ENCODE results near the gene URB1.

URB1 gene

GRCh38 chr21:32336711-32337110, 56.1 kb downstream of the URB1 start:
- no peak for DNase-seq

DNA sequence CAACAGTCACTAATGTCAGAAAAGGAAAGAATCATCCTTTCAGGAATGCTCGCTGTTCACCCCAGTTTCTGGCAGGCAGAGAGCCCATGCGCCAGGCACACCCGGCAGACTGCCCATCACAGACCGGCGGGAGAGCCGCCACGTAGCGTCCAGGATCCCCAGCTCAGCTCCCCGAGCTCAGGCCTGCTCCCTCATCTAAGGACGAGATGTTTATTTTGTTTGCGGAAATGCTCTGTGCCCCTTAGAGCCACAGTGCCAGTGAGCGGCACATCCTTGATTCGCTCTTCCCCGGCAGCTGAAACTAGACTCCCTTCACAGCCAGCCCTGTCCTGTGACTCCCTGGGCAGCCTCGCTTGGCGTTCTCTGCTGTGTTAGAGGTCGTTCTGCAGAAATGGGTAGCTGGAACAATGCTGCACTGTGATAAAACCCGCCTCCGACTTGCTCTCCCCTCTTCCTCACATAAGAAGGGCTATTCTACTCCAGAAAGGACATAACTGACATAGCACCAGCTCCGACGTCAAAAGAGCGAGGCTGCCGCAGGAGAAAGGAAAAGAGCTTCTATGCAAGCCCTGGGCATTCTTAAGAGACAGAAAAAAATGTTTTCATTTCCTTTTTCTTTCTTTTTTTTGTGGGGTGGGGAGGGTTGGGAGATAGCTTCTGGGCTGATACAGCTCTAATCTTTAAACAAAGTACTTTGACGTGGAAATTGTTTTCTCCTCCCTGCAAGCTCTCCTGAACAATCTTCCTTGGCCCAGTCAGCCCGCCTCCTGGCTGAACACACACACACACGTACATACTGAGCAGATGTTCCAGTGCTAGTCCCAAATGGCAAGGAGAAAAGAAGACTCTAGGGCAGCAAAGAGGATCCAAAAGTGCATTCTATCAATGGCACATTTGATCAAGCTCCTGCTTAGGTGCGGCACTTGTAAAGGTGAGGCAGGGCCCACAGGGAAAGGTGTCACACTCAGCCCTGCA, 56.9 kb downstream of the URB1 start:
- DNase-seq: no peak

DNA sequence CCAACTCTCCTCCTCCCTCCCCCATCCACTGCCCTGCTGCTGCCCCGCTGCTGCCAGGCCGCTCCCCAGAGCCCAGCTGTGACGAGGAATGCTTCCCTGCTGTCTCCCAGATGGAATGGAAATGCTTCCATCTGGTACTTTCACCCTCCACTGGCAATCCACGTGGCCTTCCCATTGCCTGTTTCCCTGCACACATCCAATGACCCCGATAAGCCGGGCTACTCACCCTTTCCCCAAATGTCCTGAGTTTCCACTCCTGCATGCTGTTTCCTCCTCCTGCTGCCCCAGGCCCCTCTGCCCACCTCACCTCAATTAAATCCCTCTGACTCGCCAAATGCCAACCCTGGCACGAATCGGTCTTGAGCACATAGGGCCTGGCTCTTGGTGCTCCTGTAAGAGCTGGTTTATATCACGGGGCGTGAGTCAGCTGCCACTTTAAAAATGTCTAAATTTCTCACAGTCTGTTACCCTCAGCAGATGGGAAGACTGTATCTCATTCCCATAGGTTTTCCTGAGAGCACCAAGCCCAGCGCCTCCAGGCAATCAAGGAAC, 57.8 kb downstream of the URB1 start:
- DNase-seq: no peak

- no peak for DNase-seq
Observed at GRCh38 chr21:32333953-32334673, 58.7 kb downstream of the URB1 start.

DNA sequence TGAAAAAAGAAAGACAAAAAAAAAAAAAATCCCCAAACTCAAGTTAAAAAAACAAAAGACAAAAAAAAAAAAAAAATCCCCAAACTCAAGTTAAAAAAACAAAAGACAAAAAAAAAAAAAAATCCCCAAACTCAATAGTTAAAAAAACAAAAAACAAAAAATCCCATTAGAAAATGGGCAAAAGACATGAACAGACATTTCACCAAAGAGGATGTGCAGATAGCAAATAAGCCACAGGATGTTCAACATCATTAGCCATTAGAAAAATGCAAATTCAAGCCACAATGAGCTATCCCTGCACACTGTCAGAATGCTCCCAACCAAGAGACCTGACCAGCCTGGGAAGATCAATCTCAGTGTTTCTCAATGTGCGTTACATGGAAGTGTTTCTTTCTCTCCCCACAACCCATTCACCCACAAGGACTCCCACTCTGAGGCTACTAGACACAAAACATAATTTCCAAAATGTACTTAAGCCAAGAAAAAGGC, 60.3 kb downstream of the URB1 start:
- no peak for DNase-seq

GRCh38 chr21:32331444-32332305, 61.1 kb downstream of the URB1 start:
- DNase-seq: no peak

DNA sequence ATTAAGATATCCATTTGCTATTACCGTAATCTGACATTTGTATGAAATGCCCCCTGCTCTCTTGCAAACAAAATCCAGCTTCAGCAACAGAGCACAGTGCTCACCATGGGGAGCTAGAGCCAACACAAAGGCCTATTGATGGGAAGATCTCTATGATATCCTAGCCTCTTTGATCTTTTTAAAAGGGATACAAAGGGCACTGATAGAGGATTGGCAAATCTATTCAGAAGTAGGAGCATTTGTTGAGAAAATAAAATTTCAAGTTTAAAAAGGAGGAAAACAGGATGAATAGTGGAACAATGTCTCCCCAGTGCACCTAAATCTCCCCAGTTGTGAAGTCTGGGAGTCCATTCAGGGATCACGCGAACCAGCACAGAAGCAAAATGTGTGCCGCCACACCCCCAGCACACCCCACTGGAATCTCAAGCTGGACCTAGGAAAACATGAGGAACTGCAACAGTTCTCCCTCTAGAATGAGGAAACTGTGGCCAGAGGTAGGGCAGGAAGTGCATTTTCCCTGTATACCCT, 62.0 kb downstream of the URB1 start:
- no peak for DNase-seq

DNA sequence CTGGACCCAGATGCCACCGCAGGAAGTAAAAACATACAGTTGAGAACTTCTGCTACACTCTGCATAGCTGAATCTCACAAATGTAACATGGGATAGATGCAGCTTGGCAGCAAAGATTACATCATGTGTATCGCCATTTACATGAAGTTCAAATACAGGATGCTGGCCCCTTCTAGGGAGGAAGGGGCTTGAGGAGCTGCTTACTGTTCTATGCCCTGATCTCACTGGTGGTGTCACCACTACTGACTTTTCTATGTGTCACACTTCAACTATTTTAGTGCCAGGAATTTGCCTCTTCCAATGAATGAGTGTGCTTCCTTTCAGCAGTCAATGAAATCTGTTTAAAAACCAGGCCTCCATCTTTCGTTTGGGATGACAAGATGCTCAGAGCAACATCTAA, 63.0 kb downstream of the URB1 start:
- DNase-seq: no peak

DNA sequence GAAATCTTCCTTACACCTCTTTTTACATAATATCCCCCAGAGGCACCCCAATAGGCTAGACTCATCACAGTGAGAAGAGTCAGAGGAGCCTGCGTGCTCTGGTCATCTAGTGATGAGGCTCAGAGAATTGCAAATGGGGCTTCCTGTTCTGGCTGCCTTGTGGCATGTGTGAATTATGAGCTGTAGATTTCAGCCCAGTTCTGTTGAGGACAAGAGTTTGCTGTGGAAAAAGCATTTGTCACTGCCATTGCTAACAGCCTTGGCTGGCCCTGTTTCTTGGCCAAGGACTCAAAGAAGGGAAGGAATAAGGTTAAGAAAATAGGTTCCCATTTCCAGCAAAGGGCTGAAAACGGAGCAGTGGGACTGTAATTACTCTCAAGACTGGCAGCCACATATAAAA, 63.5 kb downstream of the URB1 start:
- no peak for DNase-seq

DNA sequence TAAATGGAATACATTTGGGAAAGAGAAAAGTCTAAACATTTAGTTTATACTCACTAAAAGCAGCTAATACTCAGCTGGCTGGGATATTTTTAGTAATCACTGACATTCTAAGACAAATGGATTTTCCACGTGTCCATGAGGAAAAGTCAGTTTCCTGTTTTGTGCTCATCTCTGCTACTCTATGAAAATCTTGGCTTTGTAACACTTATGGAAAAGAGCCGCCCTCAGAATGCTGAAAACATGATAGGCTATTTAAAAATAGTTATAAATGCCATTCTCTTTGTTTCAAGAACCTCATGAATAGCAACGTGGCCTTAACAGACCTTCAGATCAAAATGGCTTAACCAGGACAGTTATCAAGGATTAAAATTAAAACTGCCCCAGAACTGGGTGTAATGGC, 64.2 kb downstream of the URB1 start:
- DNase-seq: no peak

DNA sequence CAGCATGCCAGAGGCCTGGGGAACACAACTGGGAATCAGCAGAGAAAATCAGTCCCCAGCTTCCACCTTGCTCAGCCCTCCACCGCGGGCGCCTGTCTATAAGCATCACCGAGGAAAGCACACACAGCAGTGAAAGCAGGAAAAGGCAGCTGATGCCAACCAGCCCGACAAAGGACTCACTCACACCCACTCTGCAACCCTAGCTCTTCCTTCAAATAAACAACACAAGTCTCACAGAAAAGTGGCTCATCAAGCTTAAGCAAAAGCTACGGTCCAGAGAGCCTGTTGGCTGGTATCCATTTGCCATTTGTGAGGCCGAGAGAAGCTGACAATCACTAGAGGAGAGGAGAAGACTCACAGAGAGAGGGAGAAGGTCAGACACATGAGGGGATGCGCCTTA, 67.1 kb downstream of the URB1 start:
- DNase-seq: no peak

DNA sequence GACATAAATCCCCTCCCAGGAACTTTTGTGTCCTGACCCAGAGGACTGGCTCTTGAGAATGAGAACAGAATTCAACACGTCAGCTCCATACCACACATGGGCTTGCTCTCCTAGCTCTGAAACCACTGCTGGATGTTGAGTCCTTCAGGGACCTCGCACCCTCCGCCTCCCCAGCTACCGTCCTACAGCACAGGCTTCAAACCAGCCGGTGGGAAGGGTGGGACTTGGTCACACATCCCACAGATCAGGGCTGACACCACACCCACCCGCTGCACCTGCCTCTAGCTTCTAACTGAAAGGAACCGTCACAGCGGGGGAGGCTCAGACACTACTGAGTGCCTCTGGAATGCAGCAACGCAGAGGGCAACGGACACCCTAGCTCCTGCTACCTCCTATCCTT, 70.1 kb downstream of the URB1 start:
- DNase-seq: no peak

DNA sequence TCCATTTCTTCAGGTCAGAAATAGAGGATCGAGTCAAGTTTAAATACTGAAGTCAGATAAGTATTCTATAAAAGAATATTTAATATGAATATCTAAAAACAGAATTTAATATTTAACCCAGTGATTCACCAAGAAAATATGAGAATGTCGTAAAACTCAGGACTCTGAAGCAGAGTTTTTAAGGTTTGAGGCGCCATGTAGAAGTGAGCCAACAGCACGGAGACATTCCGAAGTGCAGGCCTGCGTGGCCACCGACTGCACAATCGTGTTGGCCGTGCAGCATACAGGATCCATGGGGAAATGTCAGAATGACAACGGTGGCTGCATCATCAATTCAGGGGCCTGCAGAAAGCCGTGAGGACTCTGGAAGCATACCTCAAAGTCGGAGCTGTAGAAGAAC, 70.7 kb downstream of the URB1 start:
- DNase-seq: no peak

DNA sequence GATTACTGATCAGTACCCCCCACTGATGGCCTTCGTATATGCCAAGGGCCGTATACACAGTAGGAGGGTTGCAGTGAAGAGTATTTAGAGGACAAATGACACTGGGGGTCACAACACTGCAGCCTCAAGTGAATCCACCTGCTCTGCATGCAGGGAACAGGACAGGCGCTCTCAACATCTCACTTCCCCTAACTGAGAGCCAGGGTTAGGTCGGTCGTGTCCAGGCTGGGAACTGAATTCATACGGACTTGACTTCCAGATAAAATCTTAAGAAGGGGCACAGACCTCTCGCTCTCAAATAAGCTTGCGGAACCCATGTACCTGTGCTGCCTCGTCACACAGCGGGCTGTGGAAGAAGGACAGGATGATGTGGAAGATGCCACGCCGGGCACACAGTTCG, 71.3 kb downstream of the URB1 start:
- DNase-seq: no peak

- no peak for DNase-seq
Observed at GRCh38 chr21:32320726-32321125, 72.1 kb downstream of the URB1 start.

GRCh38 chr21:32320059-32320458, 72.8 kb downstream of the URB1 start:
- DNase-seq: no peak

DNA sequence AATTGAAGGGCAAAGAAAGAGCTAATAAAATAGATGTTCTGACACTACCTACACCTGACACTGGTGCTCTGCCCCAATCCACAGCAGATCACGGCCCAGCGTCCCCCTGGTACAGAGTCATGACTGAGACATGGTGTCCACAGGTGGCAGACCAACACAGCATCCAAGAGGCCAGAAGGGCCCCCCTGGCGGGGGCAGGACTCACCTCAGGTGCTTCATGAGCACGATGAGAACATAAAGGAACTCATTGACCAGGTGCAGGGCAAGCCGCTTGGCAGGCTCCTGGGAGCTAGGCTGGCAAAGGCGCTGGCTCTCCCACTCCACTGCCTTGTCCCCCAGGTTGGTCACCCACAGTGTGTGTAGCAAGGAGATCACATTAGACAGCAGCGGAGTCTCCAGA, 73.8 kb downstream of the URB1 start:
- DNase-seq: no peak

GRCh38 chr21:32317726-32318125, 75.1 kb downstream of the URB1 start:
- no peak for DNase-seq

- no peak for DNase-seq
Observed at GRCh38 chr21:32316361-32317215, 76.2 kb downstream of the URB1 start.

- no peak for DNase-seq
Observed at GRCh38 chr21:32315511-32316281, 77.1 kb downstream of the URB1 start.

- no peak for DNase-seq
Observed at GRCh38 chr21:32314806-32315205, 78.0 kb downstream of the URB1 start.

Data from NCI-H2107 (cell line).